ENCODE data around the gene ESRRG. TPM values are rescaled to one million over a fixed set of nuclear protein-coding genes. Genes with fewer than 3 reads are reported as not detected.
A peak's percentile ranks its signal among the peaks of the same experiment; 100 is the strongest.

ESRRG gene
- total and polyA plus RNA-seq, 2 experiments from 2014 or later = 1.2 to 1.7 TPM

DNA sequence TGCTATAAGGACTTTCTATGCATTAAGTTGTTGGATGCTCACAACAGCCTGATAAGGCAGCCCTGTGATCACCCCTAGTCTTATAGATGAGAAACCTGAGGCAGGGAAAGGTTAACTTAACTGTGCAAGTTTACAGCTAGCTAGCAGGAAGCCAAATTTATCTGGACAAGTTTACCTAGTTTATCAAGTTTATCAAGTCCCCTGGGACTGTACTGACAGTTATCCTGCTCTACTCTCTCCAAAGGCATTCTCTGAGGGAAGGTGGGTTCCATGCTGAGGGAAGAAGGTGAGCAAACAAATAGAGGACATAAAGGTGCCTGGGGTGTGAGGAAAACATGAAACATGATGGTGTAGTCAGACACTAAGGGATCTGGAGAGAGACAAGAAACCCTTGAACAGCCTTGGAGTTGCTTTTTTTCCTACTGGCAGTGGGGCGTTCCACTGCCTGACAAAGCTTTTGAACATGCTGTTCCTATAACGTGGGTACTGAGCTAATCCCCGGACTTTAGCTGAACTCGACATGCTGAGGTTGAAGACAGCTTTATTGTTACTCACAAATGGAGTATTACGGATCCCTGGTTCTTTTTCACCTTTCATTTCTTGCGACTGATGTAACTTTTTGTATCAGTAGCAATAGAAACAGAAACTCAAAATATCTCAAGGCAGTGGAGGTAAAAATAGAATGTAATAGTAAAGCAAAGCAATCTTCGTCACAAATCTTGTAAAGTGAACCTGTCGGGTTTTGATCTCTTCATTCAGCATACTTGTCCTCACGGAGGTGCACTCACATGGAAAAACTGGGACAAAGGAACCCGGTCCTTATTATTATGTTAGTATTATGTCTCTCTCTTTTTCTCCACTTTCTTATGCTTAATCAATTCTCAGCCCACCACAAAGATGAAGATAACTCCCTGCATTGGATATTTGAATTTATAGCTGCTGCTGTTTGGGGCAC is 42.4 kb upstream of the ESRRG start:
- H3K4me1 ChIP-seq (ENCODE audit: insufficient read depth) = no peaks in the 10 kb centered on the region
- peaks cover 9% of the 10 kb centered on the region; the same call in 2 of the 3 replicates for H3K4me1 Mint-ChIP-seq
- H3K9me3 Mint-ChIP-seq = no peaks in the 10 kb centered on the region
- ATAC-seq = no peak
- no peak overlapping the region for H3K4me3 Mint-ChIP-seq
- H3K36me3 Mint-ChIP-seq (ENCODE audit: low read depth) = no peaks in the 10 kb centered on the region
- no peaks in the 10 kb centered on the region for H4K20me1 ChIP-seq (replicated peaks; ENCODE audit: insufficient read depth)
- no peak overlapping the region for H3K27ac ChIP-seq (ENCODE audit: low read depth)
- H3K27me3 ChIP-seq (ENCODE audit: insufficient read depth) = no peaks in the 10 kb centered on the region
- no peaks in the 10 kb centered on the region for H3K36me3 ChIP-seq (ENCODE audit: insufficient read depth)
- H2AFZ ChIP-seq = peak overlapping the region; percentile 86
- H3F3A ChIP-seq (replicated peaks; ENCODE audit: low read depth) = no peaks in the 10 kb centered on the region
- TF ChIP-seq EZH2phosphoT487 (IDR thresholded peaks at IDR 0.05; ENCODE audit: unreplicated experiment) (no peak), STAT1 (IDR thresholded peaks at IDR 0.05; ENCODE audit: unreplicated experiment) (no peak), POLR2AphosphoS5 (IDR thresholded peaks at IDR 0.05; ENCODE audit: low read depth) (no peak), CREB1 (CRISPR knock-in tag; IDR thresholded peaks at IDR 0.05; ENCODE audit: low read depth) (no peak), EZH2 (IDR thresholded peaks at IDR 0.05; ENCODE audit: low read depth, unreplicated experiment) (no peak)
- TF ChIP-seq, protein P1, sequence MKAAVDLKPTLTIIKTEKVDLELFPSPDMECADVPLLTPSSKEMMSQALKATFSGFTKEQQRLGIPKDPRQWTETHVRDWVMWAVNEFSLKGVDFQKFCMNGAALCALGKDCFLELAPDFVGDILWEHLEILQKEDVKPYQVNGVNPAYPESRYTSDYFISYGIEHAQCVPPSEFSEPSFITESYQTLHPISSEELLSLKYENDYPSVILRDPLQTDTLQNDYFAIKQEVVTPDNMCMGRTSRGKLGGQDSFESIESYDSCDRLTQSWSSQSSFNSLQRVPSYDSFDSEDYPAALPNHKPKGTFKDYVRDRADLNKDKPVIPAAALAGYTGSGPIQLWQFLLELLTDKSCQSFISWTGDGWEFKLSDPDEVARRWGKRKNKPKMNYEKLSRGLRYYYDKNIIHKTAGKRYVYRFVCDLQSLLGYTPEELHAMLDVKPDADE (IDR thresholded peaks at IDR 0.05) = no peak
- TF ChIP-seq, protein P2, sequence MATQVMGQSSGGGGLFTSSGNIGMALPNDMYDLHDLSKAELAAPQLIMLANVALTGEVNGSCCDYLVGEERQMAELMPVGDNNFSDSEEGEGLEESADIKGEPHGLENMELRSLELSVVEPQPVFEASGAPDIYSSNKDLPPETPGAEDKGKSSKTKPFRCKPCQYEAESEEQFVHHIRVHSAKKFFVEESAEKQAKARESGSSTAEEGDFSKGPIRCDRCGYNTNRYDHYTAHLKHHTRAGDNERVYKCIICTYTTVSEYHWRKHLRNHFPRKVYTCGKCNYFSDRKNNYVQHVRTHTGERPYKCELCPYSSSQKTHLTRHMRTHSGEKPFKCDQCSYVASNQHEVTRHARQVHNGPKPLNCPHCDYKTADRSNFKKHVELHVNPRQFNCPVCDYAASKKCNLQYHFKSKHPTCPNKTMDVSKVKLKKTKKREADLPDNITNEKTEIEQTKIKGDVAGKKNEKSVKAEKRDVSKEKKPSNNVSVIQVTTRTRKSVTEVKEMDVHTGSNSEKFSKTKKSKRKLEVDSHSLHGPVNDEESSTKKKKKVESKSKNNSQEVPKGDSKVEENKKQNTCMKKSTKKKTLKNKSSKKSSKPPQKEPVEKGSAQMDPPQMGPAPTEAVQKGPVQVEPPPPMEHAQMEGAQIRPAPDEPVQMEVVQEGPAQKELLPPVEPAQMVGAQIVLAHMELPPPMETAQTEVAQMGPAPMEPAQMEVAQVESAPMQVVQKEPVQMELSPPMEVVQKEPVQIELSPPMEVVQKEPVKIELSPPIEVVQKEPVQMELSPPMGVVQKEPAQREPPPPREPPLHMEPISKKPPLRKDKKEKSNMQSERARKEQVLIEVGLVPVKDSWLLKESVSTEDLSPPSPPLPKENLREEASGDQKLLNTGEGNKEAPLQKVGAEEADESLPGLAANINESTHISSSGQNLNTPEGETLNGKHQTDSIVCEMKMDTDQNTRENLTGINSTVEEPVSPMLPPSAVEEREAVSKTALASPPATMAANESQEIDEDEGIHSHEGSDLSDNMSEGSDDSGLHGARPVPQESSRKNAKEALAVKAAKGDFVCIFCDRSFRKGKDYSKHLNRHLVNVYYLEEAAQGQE (IDR thresholded peaks at IDR 0.05; ENCODE audit: unreplicated experiment) = no peak
- TF ChIP-seq, protein P3, sequence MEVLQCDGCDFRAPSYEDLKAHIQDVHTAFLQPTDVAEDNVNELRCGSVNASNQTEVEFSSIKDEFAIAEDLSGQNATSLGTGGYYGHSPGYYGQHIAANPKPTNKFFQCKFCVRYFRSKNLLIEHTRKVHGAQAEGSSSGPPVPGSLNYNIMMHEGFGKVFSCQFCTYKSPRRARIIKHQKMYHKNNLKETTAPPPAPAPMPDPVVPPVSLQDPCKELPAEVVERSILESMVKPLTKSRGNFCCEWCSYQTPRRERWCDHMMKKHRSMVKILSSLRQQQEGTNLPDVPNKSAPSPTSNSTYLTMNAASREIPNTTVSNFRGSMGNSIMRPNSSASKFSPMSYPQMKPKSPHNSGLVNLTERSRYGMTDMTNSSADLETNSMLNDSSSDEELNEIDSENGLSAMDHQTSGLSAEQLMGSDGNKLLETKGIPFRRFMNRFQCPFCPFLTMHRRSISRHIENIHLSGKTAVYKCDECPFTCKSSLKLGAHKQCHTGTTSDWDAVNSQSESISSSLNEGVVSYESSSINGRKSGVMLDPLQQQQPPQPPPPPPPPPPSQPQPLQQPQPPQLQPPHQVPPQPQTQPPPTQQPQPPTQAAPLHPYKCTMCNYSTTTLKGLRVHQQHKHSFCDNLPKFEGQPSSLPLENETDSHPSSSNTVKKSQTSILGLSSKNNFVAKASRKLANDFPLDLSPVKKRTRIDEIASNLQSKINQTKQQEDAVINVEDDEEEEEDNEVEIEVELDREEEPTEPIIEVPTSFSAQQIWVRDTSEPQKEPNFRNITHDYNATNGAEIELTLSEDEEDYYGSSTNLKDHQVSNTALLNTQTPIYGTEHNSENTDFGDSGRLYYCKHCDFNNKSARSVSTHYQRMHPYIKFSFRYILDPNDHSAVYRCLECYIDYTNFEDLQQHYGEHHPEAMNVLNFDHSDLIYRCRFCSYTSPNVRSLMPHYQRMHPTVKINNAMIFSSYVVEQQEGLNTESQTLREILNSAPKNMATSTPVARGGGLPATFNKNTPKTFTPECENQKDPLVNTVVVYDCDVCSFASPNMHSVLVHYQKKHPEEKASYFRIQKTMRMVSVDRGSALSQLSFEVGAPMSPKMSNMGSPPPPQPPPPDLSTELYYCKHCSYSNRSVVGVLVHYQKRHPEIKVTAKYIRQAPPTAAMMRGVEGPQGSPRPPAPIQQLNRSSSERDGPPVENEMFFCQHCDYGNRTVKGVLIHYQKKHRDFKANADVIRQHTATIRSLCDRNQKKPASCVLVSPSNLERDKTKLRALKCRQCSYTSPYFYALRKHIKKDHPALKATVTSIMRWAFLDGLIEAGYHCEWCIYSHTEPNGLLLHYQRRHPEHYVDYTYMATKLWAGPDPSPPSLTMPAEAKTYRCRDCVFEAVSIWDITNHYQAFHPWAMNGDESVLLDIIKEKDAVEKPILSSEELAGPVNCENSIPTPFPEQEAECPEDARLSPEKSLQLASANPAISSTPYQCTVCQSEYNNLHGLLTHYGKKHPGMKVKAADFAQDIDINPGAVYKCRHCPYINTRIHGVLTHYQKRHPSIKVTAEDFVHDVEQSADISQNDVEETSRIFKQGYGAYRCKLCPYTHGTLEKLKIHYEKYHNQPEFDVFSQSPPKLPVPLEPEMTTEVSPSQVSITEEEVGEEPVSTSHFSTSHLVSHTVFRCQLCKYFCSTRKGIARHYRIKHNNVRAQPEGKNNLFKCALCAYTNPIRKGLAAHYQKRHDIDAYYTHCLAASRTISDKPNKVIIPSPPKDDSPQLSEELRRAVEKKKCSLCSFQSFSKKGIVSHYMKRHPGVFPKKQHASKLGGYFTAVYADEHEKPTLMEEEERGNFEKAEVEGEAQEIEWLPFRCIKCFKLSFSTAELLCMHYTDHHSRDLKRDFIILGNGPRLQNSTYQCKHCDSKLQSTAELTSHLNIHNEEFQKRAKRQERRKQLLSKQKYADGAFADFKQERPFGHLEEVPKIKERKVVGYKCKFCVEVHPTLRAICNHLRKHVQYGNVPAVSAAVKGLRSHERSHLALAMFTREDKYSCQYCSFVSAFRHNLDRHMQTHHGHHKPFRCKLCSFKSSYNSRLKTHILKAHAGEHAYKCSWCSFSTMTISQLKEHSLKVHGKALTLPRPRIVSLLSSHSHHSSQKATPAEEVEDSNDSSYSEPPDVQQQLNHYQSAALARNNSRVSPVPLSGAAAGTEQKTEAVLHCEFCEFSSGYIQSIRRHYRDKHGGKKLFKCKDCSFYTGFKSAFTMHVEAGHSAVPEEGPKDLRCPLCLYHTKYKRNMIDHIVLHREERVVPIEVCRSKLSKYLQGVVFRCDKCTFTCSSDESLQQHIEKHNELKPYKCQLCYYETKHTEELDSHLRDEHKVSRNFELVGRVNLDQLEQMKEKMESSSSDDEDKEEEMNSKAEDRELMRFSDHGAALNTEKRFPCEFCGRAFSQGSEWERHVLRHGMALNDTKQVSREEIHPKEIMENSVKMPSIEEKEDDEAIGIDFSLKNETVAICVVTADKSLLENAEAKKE (CRISPR knock-in tag; IDR thresholded peaks at IDR 0.05) = no peak
- peaks cover 4% of the 10 kb centered on the region for H3K27me3 Mint-ChIP-seq (ENCODE audit: insufficient read depth, low read depth, poor library complexity)
- no peak overlapping the region for H3K27ac Mint-ChIP-seq
- no peak overlapping the region for H3K4me3 ChIP-seq
- H3K9me2 ChIP-seq (ENCODE audit: insufficient read depth) = no peaks in the 10 kb centered on the region; the same call in 1 of the 2 replicates
- H3K4me2 ChIP-seq = no peak overlapping the region
- no peak for DNase-seq (ENCODE audit: low spot score)
- no peaks in the 10 kb centered on the region for H3K79me2 ChIP-seq (replicated peaks; ENCODE audit: insufficient read depth)

Data from GM23338 (cell line).